Cardiac muscle cell (in vitro differentiated cells and primary cell): ENCODE results near the gene CENPP. TPM values are rescaled to one million over a fixed set of nuclear protein-coding genes. Genes with fewer than 3 reads are reported as not detected.

Source experiments
- DNase-seq, 2 donors: peaks; one replicate each; pipeline versions ENCODE4 v3.0.0 to v3.0.0-alpha.2; 2010 to 2017; ENCODE audit warnings: low read depth in 1 of 2, low spot score in 1 of 2
- H3K27ac ChIP-seq: fragments of 200-600 bp; sonication (generic); 2 replicates; pipeline ENCODE4 v1.5.1; 2016
- H3K27me3 ChIP-seq: fragments of 200-600 bp; sonication (generic); 2 replicates; pipeline ENCODE4 v1.6.0; 2016; ENCODE audit warnings: control low read depth
- H3K36me3 ChIP-seq: fragments of 200-600 bp; sonication (generic); 2 replicates; pipeline ENCODE4 v1.5.1; 2016; ENCODE audit warnings: control low read depth
- H3K4me1 ChIP-seq: fragments of 200-600 bp; sonication (generic); 2 replicates; pipeline ENCODE4 v1.8.1; 2017; ENCODE audit warnings: low read depth, mild to moderate bottlenecking, mixed run types
- H3K4me3 ChIP-seq: fragments of 200-600 bp; sonication (generic); 2 replicates; pipeline ENCODE4 v1.5.1; 2016; ENCODE audit warnings: mild to moderate bottlenecking
- H3K9me3 ChIP-seq: fragments of 200-600 bp; sonication (generic); 2 replicates; pipeline ENCODE4 v1.5.1; 2017; ENCODE audit warnings: low read depth, mild to moderate bottlenecking, control low read depth
- polyA plus RNA-seq: library from polyadenylated mRNA; unstranded; fragments of >200 nt; fragmentation: Nextera tagmentation; extraction: Ambion mirVana; gene quantifications from 2 replicates; pipeline ENCODE4 v1.2.1, GENCODE V29; 2016
- total RNA-seq: library from RNA; depleted of rRNA; stranded (reverse); fragments of >200 nt; gene quantifications from 2 replicates; pipeline ENCODE4 v1.2.3, GENCODE V29; 2016
- TF ChIP-seq, protein P1 (sequence below): IDR thresholded peaks from 2 replicates; pipeline ENCODE4 v1.5.1; 2012; ENCODE audit warnings: low read depth, mild to moderate bottlenecking, low read length

The CENPP gene
- total and polyA plus RNA-seq, 2 experiments from 2014 or later, result 1.6 to 5.0 TPM

GRCh38 chr9:92359394-92359995 is 33.7 kb downstream of the CENPP start:
- peak overlapping the region; percentile 95 for H3K27ac ChIP-seq
- TF ChIP-seq, protein P1, sequence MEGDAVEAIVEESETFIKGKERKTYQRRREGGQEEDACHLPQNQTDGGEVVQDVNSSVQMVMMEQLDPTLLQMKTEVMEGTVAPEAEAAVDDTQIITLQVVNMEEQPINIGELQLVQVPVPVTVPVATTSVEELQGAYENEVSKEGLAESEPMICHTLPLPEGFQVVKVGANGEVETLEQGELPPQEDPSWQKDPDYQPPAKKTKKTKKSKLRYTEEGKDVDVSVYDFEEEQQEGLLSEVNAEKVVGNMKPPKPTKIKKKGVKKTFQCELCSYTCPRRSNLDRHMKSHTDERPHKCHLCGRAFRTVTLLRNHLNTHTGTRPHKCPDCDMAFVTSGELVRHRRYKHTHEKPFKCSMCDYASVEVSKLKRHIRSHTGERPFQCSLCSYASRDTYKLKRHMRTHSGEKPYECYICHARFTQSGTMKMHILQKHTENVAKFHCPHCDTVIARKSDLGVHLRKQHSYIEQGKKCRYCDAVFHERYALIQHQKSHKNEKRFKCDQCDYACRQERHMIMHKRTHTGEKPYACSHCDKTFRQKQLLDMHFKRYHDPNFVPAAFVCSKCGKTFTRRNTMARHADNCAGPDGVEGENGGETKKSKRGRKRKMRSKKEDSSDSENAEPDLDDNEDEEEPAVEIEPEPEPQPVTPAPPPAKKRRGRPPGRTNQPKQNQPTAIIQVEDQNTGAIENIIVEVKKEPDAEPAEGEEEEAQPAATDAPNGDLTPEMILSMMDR, result no peak
- no peaks in the 10 kb centered on the region for H3K27me3 ChIP-seq
- H3K9me3 ChIP-seq, result no peaks in the 10 kb centered on the region
- no peak overlapping the region for H3K4me3 ChIP-seq
- DNase-seq, result peak; percentile 69 to 88
- H3K36me3 ChIP-seq, result no peaks in the 10 kb centered on the region
- H3K4me1 ChIP-seq, result peaks cover 14% of the 10 kb centered on the region

GRCh38 chr9:92360083-92360482 is 34.3 kb downstream of the CENPP start:
- H3K27ac ChIP-seq, result peak overlapping the region; percentile 95
- H3K36me3 ChIP-seq, result no peaks in the 10 kb centered on the region
- peaks cover 14% of the 10 kb centered on the region for H3K4me1 ChIP-seq
- TF ChIP-seq, protein P1, result no peak
- DNase-seq, result no peak
- H3K9me3 ChIP-seq, result no peaks in the 10 kb centered on the region
- H3K4me3 ChIP-seq, result no peak overlapping the region
- no peaks in the 10 kb centered on the region for H3K27me3 ChIP-seq

DNA sequence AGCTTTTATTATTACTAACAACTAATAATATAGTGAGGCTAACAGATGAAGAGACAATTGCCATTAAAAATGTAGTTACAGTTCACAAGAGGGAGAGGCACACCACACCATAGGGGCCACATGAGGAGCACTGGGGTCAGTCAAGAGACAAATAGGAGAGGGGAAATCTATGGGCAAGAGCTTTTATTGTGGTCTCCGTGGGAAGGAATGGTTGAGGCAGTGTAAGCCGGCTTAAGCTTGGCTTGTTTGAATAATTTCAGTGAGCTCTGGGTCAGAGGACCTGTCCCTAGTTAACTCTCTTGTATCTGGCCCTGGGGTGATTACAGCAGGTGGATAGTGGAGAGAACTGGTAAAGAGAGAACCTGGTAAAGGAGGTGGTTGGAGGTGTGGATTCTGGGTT is 43.3 kb downstream of the CENPP start:
- TF ChIP-seq, protein P1, result no peak
- no peak overlapping the region for H3K27ac ChIP-seq
- no peaks in the 10 kb centered on the region for H3K9me3 ChIP-seq
- H3K4me3 ChIP-seq, result no peak overlapping the region
- H3K36me3 ChIP-seq, result no peaks in the 10 kb centered on the region
- no peaks in the 10 kb centered on the region for H3K4me1 ChIP-seq
- H3K27me3 ChIP-seq, result no peaks in the 10 kb centered on the region
- DNase-seq, result no peak

DNA sequence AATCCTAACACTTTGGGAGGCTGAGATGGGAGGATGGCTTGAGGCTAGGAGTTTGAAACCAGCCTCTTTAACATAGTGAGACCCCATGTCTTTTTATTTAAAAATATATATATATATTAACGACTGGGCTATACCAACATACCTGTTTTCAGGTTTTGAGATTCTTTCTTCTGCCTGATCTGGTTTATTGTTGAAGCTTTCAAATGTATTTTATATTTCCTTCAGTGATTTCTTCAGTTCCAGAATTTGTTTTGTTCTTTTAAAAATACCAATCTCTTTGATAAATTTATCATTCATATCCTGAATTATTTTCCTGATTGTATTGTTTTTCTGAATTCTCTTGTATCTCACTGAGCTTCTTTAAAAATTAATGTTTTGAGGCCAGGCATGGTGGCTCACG is 47.4 kb downstream of the CENPP start:
- Histone ChIP-seq H3K27ac (no peak overlapping the region), H3K9me3 (no peaks in the 10 kb centered on the region)

GRCh38 chr9:92377876-92378275 is 52.1 kb downstream of the CENPP start:
- H3K36me3 ChIP-seq, result no peaks in the 10 kb centered on the region
- TF ChIP-seq, protein P1, result no peak
- H3K27me3 ChIP-seq, result no peaks in the 10 kb centered on the region
- H3K4me1 ChIP-seq, result peaks cover 8% of the 10 kb centered on the region
- H3K27ac ChIP-seq, result no peak overlapping the region
- no peaks in the 10 kb centered on the region for H3K9me3 ChIP-seq
- peak in 1 of 2 donors; percentile 4 for DNase-seq
- no peak overlapping the region for H3K4me3 ChIP-seq

More for the DNA sequence above, 47.4 kb downstream of the CENPP start:
- no peak overlapping the region for H3K4me3 ChIP-seq
- TF ChIP-seq, protein P1, result no peak
- peaks cover 7% of the 10 kb centered on the region for H3K4me1 ChIP-seq
- H3K36me3 ChIP-seq, result no peaks in the 10 kb centered on the region
- H3K27me3 ChIP-seq, result no peaks in the 10 kb centered on the region
- no peak for DNase-seq
